Measurements from ENCODE around the gene ANKFY1.

Gene ANKFY1

DNA sequence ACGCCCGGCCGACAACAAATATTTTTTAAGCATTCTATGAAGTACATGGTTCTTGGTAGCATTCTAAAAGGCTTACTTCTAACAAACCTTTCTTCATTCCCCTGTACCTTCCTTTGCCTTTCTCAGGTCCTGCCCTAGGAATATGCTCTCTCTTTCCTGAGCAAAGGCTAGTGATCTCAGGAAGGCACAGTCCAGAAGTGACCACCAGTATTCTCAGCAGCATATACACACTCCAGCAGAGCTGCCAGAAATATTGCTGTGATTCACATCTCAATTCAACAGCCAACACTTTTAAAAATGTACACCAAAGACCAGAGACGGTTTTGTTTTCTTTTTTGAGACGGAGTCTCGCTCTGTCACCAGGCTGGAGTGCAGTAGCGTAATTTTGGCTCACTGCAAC, 41.4 kb upstream of the ANKFY1 start:
- TF ChIP-seq, protein P1, sequence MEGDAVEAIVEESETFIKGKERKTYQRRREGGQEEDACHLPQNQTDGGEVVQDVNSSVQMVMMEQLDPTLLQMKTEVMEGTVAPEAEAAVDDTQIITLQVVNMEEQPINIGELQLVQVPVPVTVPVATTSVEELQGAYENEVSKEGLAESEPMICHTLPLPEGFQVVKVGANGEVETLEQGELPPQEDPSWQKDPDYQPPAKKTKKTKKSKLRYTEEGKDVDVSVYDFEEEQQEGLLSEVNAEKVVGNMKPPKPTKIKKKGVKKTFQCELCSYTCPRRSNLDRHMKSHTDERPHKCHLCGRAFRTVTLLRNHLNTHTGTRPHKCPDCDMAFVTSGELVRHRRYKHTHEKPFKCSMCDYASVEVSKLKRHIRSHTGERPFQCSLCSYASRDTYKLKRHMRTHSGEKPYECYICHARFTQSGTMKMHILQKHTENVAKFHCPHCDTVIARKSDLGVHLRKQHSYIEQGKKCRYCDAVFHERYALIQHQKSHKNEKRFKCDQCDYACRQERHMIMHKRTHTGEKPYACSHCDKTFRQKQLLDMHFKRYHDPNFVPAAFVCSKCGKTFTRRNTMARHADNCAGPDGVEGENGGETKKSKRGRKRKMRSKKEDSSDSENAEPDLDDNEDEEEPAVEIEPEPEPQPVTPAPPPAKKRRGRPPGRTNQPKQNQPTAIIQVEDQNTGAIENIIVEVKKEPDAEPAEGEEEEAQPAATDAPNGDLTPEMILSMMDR (IDR thresholded peaks at IDR 0.05; ENCODE audit: low read depth, low read length) = no peak
- H3K36me3 ChIP-seq = peaks cover 36% of the 10 kb centered on the region

DNA sequence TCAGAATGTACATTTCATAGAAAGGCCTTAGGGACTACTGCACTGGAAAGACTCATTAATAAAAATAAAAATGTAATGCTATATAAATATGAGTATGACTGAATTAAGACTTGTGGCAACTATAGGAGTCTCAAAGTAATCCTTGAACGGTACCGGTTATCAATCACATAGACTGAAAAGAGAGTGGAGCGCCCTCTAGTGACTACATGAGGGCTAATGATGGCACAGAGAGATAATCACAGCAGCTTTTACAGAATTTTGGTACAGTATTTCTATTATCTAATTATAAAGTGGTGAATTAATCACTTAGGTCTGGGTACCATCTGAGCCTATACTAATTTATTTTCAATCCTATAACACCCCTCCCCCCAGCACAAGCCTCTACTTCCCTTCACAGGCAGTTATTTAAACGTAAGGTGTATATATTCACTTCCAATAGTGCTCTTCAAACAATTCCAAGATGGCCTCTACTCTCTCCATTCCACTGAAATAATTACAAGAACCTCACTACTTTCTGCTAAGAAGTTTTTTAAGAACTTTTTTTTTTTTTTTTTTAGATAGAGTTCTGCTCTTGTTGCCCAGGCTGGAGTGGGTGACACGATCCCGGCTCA, 40.7 kb upstream of the ANKFY1 start:
- H3K27me3 ChIP-seq (ENCODE audit: insufficient read depth, low read depth, severe bottlenecking) = no peaks in the 10 kb centered on the region
- TF ChIP-seq, protein P1 (IDR thresholded peaks at IDR 0.05; ENCODE audit: low read depth, low read length) = peak; percentile 50
- DNase-seq = peak; percentile 42
- no peak overlapping the region for H3K27ac ChIP-seq
- no peak overlapping the region for H3K4me3 ChIP-seq (ENCODE audit: low read depth, low read length)
- peaks cover 36% of the 10 kb centered on the region for H3K36me3 ChIP-seq
- no peaks in the 10 kb centered on the region for H3K9me3 ChIP-seq (ENCODE audit: severe bottlenecking)

More for the DNA sequence above, 41.4 kb upstream of the ANKFY1 start:
- no peak for DNase-seq
- no peaks in the 10 kb centered on the region for H3K27me3 ChIP-seq (ENCODE audit: insufficient read depth, low read depth, severe bottlenecking)
- H3K9me3 ChIP-seq (ENCODE audit: severe bottlenecking) = no peaks in the 10 kb centered on the region
- H3K4me3 ChIP-seq (ENCODE audit: low read depth, low read length) = no peak overlapping the region
- no peak overlapping the region for H3K27ac ChIP-seq

GRCh38 chr17:4301066-4301465, 37.3 kb upstream of the ANKFY1 start:
- H3K9me3 ChIP-seq (ENCODE audit: severe bottlenecking) = no peaks in the 10 kb centered on the region
- no peak overlapping the region for H3K27ac ChIP-seq
- no peak for DNase-seq
- TF ChIP-seq, protein P1 (IDR thresholded peaks at IDR 0.05; ENCODE audit: low read depth, low read length) = no peak
- H3K36me3 ChIP-seq = peaks cover 35% of the 10 kb centered on the region
- no peaks in the 10 kb centered on the region for H3K27me3 ChIP-seq (ENCODE audit: insufficient read depth, low read depth, severe bottlenecking)
- no peak overlapping the region for H3K4me3 ChIP-seq (ENCODE audit: low read depth, low read length)

DNA sequence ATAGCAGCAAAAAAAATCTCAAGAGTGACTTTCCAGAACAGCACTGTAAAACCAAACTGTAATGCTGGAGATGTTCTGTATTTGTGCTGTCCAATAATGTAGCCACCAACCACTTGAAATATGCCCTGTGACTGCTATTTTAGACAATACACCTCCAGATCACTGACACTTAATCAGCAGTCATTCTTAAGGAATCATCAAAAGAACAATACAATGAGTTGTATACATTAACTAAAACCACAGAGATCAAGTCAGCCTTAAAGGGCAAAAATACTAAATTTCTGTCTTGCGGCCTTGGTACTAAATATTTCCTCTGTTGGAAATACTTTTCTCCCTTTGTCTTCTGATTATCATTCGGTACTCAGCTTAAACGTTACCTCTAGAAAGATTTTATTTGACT, 33.6 kb upstream of the ANKFY1 start:
- TF ChIP-seq, protein P1 (IDR thresholded peaks at IDR 0.05; ENCODE audit: low read depth, low read length) = no peak
- peaks cover 20% of the 10 kb centered on the region for H3K36me3 ChIP-seq
- no peaks in the 10 kb centered on the region for H3K9me3 ChIP-seq (ENCODE audit: severe bottlenecking)
- no peak overlapping the region for H3K4me3 ChIP-seq (ENCODE audit: low read depth, low read length)
- no peak for DNase-seq
- no peaks in the 10 kb centered on the region for H3K27me3 ChIP-seq (ENCODE audit: insufficient read depth, low read depth, severe bottlenecking)
- H3K27ac ChIP-seq = no peak overlapping the region

DNA sequence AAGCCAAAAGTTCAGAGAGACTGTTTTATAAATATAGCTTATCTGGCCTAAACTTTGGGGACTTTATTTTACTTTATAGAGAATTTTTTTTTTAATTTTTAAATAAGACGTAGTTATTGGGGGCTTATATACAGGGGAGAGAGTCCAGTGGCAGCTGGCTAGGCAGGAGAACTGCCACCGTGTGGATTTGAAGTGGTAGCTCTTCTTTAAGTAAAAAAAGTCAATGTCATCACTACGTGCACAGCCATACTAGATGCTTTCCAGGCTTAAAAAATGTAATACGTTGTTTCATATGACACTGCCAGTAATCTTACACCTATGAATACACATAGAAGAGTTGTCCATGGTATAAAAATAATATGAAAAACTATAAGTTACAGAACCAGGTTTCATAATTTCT, 31.9 kb upstream of the ANKFY1 start:
- Histone ChIP-seq H3K27me3 (ENCODE audit: insufficient read depth, low read depth, severe bottlenecking) (no peaks in the 10 kb centered on the region), H3K36me3 (peaks cover 20% of the 10 kb centered on the region), H3K9me3 (ENCODE audit: severe bottlenecking) (no peaks in the 10 kb centered on the region), H3K27ac (no peak overlapping the region), H3K4me3 (ENCODE audit: low read depth, low read length) (no peak overlapping the region)
- TF ChIP-seq, protein P1 (IDR thresholded peaks at IDR 0.05; ENCODE audit: low read depth, low read length) = no peak
- no peak for DNase-seq

DNA sequence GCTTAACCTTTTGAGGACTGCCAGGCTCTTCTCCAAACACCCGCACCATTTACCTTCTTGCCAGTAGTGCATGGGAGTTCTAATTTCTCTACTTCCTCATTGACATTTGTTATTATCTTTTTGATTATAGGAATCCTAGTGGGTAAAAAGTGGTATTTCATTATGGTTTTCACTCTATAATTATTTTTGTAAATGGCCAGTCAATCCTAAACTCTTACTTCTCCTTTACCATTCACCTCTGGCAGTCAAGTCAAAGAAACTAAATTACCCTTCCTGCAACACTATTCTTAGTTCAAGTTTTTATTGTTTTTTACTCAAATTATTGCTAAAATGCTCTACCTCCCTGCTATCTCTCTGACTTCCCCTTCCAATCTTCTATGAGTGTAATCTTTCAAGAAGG, 29.8 kb upstream of the ANKFY1 start:
- no peak overlapping the region for H3K4me3 ChIP-seq (ENCODE audit: low read depth, low read length)
- peaks cover 28% of the 10 kb centered on the region for H3K36me3 ChIP-seq
- no peak for DNase-seq
- TF ChIP-seq, protein P1 (IDR thresholded peaks at IDR 0.05; ENCODE audit: low read depth, low read length) = no peak
- H3K9me3 ChIP-seq (ENCODE audit: severe bottlenecking) = no peaks in the 10 kb centered on the region
- no peaks in the 10 kb centered on the region for H3K27me3 ChIP-seq (ENCODE audit: insufficient read depth, low read depth, severe bottlenecking)
- no peak overlapping the region for H3K27ac ChIP-seq
